Ovary (tissue), 9 donors: Measurements from ENCODE around the gene GNB5. TPM values are rescaled to one million over a fixed set of nuclear protein-coding genes. Genes with fewer than 3 reads are reported as not detected.
A peak's percentile ranks its signal among the peaks of the same experiment; 100 is the strongest.

Source experiments
- DNase-seq, 5 donors: peaks; one replicate each; pipeline ENCODE4 v3.0.0-alpha.2; 2019 to 2020
- H3K27ac ChIP-seq, 2 donors: fragments of 200-600 bp; one replicate each; pipeline versions ENCODE4 v1.5.1 to v1.8.0; 2019 to 2022
- H3K27me3 ChIP-seq: fragments of 200-600 bp; one replicate; pipeline ENCODE4 v1.8.0; 2022
- H3K36me3 ChIP-seq: fragments of 200-600 bp; sonication (generic); one replicate; pipeline ENCODE4 v1.5.1; 2019
- H3K4me1 ChIP-seq: one replicate; pipeline ENCODE4 v1.8.1; 2013; ENCODE audit warnings: mild to moderate bottlenecking, moderate library complexity; ENCODE audit not compliant: insufficient read depth
- H3K4me3 ChIP-seq: fragments of 200-600 bp; sonication (generic); one replicate; pipeline ENCODE4 v1.5.1; 2017
- H3K9me3 ChIP-seq, 2 donors: fragments of 200-600 bp in 1 of 2; sonication (generic) in 1 of 2; one replicate each; pipeline versions ENCODE4 v1.5.1 to v1.8.1; 2013 to 2019; ENCODE audit warnings: mild to moderate bottlenecking in 1 of 2, moderate library complexity in 1 of 2
- EP300 ChIP-seq: sonication (generic); formaldehyde crosslinking; IDR thresholded peaks from one replicate; pipeline ENCODE4 v1.6.1; 2017; ENCODE audit warnings: antibody characterized with exemption
- POLR2A ChIP-seq: fragments of 450-650 bp; IDR thresholded peaks from one replicate; pipeline ENCODE4 v1.6.1; 2017; ENCODE audit warnings: antibody characterized with exemption, mild to moderate bottlenecking, moderate library complexity
- WGBS, 3 donors: extraction: QIAGEN DNeasy Blood & Tissue Kit in 1 of 3; methylation state at CpG; one replicate each; pipeline versions ENCODE4 v1.1.5 to v1.1.7; 2013 to 2017; 5-methylcytosine and 5-hydroxymethylcytosine counted together
- intact Hi-C, 4 donors: fragments of 100-400 bp; cut with DNase I; formaldehyde crosslinking; loops; one replicate each; pipeline versions ENCODE4 v1.11.0 to v1.15.1; 2022 to 2023
- polyA plus RNA-seq, 2 donors: library from polyadenylated mRNA; stranded (reverse); fragments of 200-250 nt in 1 of 2; fragments of 350-450 nt in 1 of 2; fragmentation: Illumina TruSeq in 1 of 2; extraction: RNeasy Lipid Tissue Mini Kit (QIAGEN cat#74804) in 1 of 2; gene quantifications; one replicate each; pipeline ENCODE4 v1.2.3, GENCODE V29; 2013 to 2014
- total RNA-seq, 7 donors: library from RNA; depleted of rRNA in 2 of 7; stranded (reverse); fragments of >200 nt in 2 of 7; fragmentation: NEBNext Ultra II Directional in 3 of 7; extraction: Animal tissue kit (Norgen Biotek cat#: 25700) in 3 of 7; gene quantifications; one replicate each; pipeline versions ENCODE4 v1.1.0 to v1.2.4, GENCODE V29; 2016 to 2023
- TF ChIP-seq, protein P1 (sequence below), 3 donors: fragments of 450-650 bp in 2 of 3; fragments of 200-600 bp in 1 of 3; IDR thresholded peaks; one replicate each; pipeline versions ENCODE4 v1.5.1 to v1.8.0; 2016 to 2022; ENCODE audit warnings: antibody characterized with exemption in 3 of 3, mild to moderate bottlenecking in 1 of 3
- donor health status: DM: no; HTN: no; CAD: no; lungs with moderate emphysema.
- donor health status: DM: no; HTN: no; CAD: no.
- donor health status: Bipolar disorder and iron deficiency.
- donor health status: DM: yes; HTN: yes; CAD: no.
- donor health status: DM: no; HTN: no; CAD: no.
- donor health status: DM: yes; HTN: yes; CAD: no.

GNB5 gene
- total and polyA plus RNA-seq, 9 donors: 49.2 to 101 (median 64.8) TPM

DNA sequence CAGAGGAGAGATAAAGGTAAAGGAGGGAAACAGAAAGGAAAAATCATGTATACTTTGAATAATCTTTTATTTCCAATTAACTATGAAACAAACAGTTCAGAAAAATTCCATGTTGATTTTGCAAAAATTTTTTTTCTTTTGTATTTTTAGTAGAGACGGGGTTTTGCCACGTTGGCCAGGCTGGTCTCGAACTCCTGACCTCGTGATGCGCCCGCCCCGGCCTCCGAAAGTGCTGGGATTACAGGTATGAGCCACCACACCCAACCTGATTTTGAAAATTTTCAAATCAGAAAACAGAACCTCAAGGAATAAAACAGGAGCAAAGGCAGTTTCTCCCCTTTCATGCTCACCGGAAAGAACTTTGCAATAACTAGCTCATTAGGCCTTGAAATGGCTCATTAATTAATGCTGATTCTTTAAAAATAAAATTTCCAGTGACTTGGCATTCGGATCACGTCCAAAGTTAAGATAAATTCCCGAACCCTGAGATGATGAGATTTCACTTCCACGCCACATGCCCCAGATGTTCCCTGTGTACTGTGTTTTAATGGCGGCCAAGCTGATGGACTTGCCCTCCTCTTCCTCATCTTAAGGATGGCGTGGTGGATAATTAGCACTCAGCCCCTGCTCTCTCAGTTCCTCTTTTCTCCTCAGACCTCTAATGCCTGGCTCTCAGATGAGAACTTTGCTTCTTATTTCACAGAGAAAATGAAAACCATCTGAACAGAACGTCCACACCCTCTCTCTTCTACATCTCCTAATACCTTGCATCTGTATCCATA is 89.5 kb downstream of the GNB5 start:
- Histone ChIP-seq H3K36me3 (no peaks in the 10 kb centered on the region), H3K27ac (no peak overlapping the region)
- intact Hi-C loops: no loop called here

DNA sequence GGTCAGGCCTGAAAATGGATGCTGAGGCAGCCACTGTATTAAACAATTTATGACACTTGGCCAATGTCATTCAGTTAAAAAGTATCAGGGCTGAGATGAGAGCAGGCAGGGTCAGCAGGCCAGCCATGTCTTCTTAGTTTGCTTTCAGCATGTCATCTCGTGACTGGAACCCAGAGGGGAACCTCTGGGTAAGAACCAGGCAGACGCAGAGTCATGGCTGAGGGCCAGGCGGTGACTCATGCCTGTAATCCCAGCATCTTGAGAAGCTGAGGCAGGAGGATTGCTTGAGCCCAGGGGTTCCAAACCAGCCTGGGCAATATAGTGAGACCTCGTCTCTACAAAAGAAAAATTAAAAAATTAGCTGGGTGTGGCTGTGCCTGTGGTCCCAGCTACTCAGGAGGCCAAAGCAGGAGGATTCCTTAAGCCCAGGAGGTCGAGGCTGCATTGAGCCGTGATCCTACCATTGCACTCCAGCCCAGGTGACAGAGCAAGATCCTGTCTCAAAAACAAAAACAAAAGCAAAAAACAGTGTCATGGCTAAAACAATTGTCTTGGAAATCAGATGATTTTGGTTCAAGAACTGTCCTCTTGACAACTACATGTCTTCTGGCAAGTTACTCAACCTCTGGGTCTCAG is 90.3 kb downstream of the GNB5 start:
- no peak for TF ChIP-seq EP300
- TF ChIP-seq, protein P1, sequence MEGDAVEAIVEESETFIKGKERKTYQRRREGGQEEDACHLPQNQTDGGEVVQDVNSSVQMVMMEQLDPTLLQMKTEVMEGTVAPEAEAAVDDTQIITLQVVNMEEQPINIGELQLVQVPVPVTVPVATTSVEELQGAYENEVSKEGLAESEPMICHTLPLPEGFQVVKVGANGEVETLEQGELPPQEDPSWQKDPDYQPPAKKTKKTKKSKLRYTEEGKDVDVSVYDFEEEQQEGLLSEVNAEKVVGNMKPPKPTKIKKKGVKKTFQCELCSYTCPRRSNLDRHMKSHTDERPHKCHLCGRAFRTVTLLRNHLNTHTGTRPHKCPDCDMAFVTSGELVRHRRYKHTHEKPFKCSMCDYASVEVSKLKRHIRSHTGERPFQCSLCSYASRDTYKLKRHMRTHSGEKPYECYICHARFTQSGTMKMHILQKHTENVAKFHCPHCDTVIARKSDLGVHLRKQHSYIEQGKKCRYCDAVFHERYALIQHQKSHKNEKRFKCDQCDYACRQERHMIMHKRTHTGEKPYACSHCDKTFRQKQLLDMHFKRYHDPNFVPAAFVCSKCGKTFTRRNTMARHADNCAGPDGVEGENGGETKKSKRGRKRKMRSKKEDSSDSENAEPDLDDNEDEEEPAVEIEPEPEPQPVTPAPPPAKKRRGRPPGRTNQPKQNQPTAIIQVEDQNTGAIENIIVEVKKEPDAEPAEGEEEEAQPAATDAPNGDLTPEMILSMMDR (IDR thresholded peaks at IDR 0.05): no peak
- no peak for TF ChIP-seq POLR2A
- Histone ChIP-seq H3K36me3 (no peaks in the 10 kb centered on the region), H3K4me1 (peaks cover 2% of the 10 kb centered on the region), H3K27ac (no peak overlapping the region), H3K9me3 (no peaks in the 10 kb centered on the region), H3K4me3 (no peak overlapping the region), H3K27me3 (no peaks in the 10 kb centered on the region)
- intact Hi-C loops: no loop called here
- DNase-seq: peak; percentile 59 to 79 (median 68)
- WGBS, 3 donors: 64 to 70% (median 67%) methylated on average over 6 of the region's 6 CpGs

More for the DNA sequence above, 89.5 kb downstream of the GNB5 start:
- Histone ChIP-seq H3K9me3 (no peaks in the 10 kb centered on the region), H3K4me1 (peaks cover 2% of the 10 kb centered on the region), H3K4me3 (no peak overlapping the region), H3K27me3 (no peaks in the 10 kb centered on the region)
- TF ChIP-seq EP300 (no peak), POLR2A (no peak)
- TF ChIP-seq, protein P1 (IDR thresholded peaks at IDR 0.05): no peak
- no peak for DNase-seq
- 93 to 96% (median 94%) methylated on average over 16 of the region's 16 CpGs for WGBS, 3 donors

DNA sequence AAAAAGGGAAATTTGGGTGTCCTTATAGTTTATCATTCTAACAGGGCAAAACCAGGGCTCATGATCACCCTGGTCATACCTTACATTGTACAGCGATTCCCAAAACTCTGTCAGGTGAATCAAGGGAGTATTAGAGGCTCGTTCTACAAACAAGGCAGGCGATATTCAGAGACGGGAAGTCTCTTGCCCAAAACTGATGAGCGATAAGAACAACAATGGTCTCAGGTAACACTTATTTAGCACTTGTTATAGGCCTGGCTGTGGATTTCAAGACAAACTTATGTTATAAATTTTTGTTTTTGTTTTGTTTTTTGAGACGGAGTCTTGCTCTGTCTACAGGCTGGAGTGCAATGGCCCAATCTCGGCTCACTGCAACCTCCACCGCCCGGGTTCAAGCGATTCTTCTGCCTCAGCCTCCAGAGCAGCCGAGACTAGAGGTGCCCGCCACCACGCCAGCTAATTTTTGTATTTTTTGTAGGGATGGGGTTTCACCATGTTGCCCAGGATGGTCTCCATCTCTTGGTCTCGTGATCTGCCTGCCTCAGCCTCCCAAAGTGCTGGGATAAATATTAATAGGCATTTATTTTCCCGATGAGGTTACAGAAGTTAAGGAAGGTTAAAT is 91.4 kb downstream of the GNB5 start:
- Histone ChIP-seq H3K4me3 (no peak overlapping the region), H3K36me3 (no peaks in the 10 kb centered on the region), H3K9me3 (no peaks in the 10 kb centered on the region), H3K27ac (no peak overlapping the region), H3K27me3 (no peaks in the 10 kb centered on the region), H3K4me1 (peaks cover 9% of the 10 kb centered on the region)
- TF ChIP-seq, protein P1 (IDR thresholded peaks at IDR 0.05): no peak
- TF ChIP-seq EP300: no peak
- no peak for TF ChIP-seq POLR2A
- intact Hi-C loops: no loop called here
- DNase-seq: no peak
- 95 to 96% (median 96%) methylated on average over 15 of the region's 15 CpGs for WGBS, 3 donors

DNA sequence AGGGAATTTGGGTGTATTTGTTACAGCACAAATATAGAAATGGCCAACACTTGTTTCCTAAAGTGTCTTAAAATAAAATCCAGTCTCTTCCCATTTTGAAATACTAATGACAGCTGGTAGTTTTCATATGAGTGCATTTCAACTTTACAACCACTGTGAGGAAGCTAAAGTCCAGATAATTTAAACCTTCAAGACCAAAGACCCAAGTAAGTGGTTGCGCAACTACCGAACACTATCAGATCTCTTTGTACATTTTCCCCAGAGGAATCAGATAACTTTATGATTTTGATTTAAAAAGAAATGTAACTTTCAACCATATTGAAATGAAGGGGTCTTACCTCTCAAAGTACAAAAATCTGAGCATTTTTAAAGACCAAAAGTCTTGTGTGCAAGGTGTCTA is 92.9 kb downstream of the GNB5 start:
- TF ChIP-seq, protein P1 (IDR thresholded peaks at IDR 0.05): no peak
- TF ChIP-seq EP300: no peak
- TF ChIP-seq POLR2A: no peak
- WGBS, 3 donors: 86 to 97% (median 95%) methylated on average over 2 of the region's 2 CpGs
- H3K27me3 ChIP-seq: no peaks in the 10 kb centered on the region
- no peak for DNase-seq
- H3K4me3 ChIP-seq: no peak overlapping the region
- no peak overlapping the region for H3K27ac ChIP-seq
- intact Hi-C loops: no loop called here
- no peaks in the 10 kb centered on the region for H3K36me3 ChIP-seq
- H3K4me1 ChIP-seq: peaks cover 19% of the 10 kb centered on the region
- no peaks in the 10 kb centered on the region for H3K9me3 ChIP-seq
